GM18498 (cell line): ENCODE measurements around the gene ASAH2B.
A peak's percentile ranks its signal among the peaks of the same experiment; 100 is the strongest.
"Not testable (repeated sequence)": the region's sequence is repeated elsewhere in the genome, so short reads cannot be mapped to it uniquely, and the experiment has no call there.

Experiments
- ATAC-seq: cut with Tn5 transposase; IDR thresholded peaks from one replicate; pipeline ENCODE4 v1.9.1; 2021; ENCODE audit warnings: mild to moderate bottlenecking, moderate library complexity; ENCODE audit not compliant: unreplicated experiment

Gene ASAH2B

GRCh38 chr10:50739618-50740292 is at the start of gene ASAH2B:
TSS of gene ASAH2B (plus strand) at chr10:50739936. CDS start at chr10:50745131, 5,195 bp downstream.
- ATAC-seq: peak; percentile 91

- not testable (repeated sequence) for ATAC-seq
Measured at GRCh38 chr10:50697819-50698218, 41.9 kb upstream of the ASAH2B start.

GRCh38 chr10:50701947-50702346 is 37.8 kb upstream of the ASAH2B start:
- not testable (repeated sequence) for ATAC-seq

- ATAC-seq: not testable (repeated sequence)
Measured at GRCh38 chr10:50702997-50703396, 36.7 kb upstream of the ASAH2B start.

GRCh38 chr10:50704436-50705079 is 35.2 kb upstream of the ASAH2B start:
- ATAC-seq: not testable (repeated sequence)

- ATAC-seq: not testable (repeated sequence)
Measured at GRCh38 chr10:50706006-50706405, 33.7 kb upstream of the ASAH2B start.

- ATAC-seq: not testable (repeated sequence)
Measured at GRCh38 chr10:50710241-50710640, 29.5 kb upstream of the ASAH2B start.

- peak; percentile 96 for ATAC-seq
Measured at GRCh38 chr10:50723812-50724211, 15.9 kb upstream of the ASAH2B start.

- ATAC-seq: not testable (repeated sequence)
Measured at GRCh38 chr10:50728112-50728511, 11.6 kb upstream of the ASAH2B start.

GRCh38 chr10:50738987-50739617 is 634 bp upstream of the ASAH2B start:
- ATAC-seq: not testable (repeated sequence)

- ATAC-seq: peak; percentile 30
Measured at GRCh38 chr10:50740293-50740648, 535 bp downstream of the ASAH2B start.

GRCh38 chr10:50742820-50743219 is 3.1 kb downstream of the ASAH2B start:
- ATAC-seq: not testable (repeated sequence)

- not testable (repeated sequence) for ATAC-seq
Measured at GRCh38 chr10:50766774-50767513, 27.2 kb downstream of the ASAH2B start.

GRCh38 chr10:50772042-50772441 is 32.3 kb downstream of the ASAH2B start:
- ATAC-seq: not testable (repeated sequence)

GRCh38 chr10:50774868-50775267 is 35.1 kb downstream of the ASAH2B start:
- not testable (repeated sequence) for ATAC-seq

- ATAC-seq: not testable (repeated sequence)
Measured at GRCh38 chr10:50780036-50780435, 40.3 kb downstream of the ASAH2B start.

GRCh38 chr10:50782017-50782416 is 42.3 kb downstream of the ASAH2B start:
- ATAC-seq: not testable (repeated sequence)

GRCh38 chr10:50787962-50788361 is 48.2 kb downstream of the ASAH2B start:
- not testable (repeated sequence) for ATAC-seq

GRCh38 chr10:50788951-50789945 is 49.5 kb downstream of the ASAH2B start:
- ATAC-seq: no peak

- ATAC-seq: no peak
Measured at GRCh38 chr10:50794490-50794889, 54.8 kb downstream of the ASAH2B start.
